ENCODE data around the gene PTPRT. TPM values are rescaled to one million over a fixed set of nuclear protein-coding genes. Genes with fewer than 3 reads are reported as not detected.

Gene PTPRT
- total RNA-seq, 1 donor from 2014 or later: 0.56 TPM

DNA sequence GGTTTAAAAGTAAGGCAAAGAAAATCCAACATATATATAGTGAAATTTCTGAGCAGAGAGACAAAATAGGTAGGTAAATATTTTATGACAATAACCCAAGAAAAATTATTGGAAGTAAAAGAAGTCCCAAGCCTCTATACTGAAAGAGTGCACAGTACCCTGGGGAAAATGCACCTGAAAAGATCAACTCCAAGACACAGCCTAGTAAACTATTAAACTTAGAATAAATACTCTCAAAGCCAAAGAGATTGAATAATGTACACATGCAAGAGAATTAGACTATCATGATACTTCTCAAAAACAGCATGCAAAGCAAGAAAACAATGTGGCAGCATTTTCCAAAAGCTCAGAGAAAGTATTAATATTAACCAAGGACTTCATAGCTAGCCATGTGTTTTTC, 894.7 kb downstream of the PTPRT start:
- peaks cover 9% of the 10 kb centered on the region for H3K27me3 Mint-ChIP-seq (ENCODE audit: low read depth)
- H3K4me3 Mint-ChIP-seq: no peak overlapping the region
- H3K27ac Mint-ChIP-seq (ENCODE audit: unreplicated experiment): no peak overlapping the region
- H3K4me1 Mint-ChIP-seq: no peaks in the 10 kb centered on the region
- H3K9me3 Mint-ChIP-seq: no peaks in the 10 kb centered on the region
- no peak for DNase-seq (ENCODE audit: low read depth, low spot score)
- TF ChIP-seq, protein P1, sequence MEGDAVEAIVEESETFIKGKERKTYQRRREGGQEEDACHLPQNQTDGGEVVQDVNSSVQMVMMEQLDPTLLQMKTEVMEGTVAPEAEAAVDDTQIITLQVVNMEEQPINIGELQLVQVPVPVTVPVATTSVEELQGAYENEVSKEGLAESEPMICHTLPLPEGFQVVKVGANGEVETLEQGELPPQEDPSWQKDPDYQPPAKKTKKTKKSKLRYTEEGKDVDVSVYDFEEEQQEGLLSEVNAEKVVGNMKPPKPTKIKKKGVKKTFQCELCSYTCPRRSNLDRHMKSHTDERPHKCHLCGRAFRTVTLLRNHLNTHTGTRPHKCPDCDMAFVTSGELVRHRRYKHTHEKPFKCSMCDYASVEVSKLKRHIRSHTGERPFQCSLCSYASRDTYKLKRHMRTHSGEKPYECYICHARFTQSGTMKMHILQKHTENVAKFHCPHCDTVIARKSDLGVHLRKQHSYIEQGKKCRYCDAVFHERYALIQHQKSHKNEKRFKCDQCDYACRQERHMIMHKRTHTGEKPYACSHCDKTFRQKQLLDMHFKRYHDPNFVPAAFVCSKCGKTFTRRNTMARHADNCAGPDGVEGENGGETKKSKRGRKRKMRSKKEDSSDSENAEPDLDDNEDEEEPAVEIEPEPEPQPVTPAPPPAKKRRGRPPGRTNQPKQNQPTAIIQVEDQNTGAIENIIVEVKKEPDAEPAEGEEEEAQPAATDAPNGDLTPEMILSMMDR (conservative IDR thresholded peaks at IDR 0.05): no peak
- H3K36me3 Mint-ChIP-seq (ENCODE audit: low read depth): no peaks in the 10 kb centered on the region

DNA sequence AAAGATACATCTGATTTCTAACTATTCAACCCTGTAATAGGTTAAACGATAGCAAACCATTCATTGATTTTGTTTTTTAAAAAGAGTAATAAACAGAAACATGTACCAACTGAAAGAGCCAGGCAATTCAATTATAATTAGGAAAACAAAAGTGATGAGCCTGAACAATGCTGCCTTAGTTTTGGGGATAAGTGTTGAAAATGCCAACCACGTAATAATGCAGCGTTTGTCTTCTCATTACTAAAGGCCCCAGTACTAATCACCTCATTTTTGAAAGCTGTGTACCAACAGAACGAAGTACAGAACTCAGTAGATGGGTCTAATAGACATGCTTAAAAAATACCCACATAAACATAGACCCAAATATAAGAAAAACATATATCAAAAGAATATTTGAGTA, 907.9 kb downstream of the PTPRT start:
- no peaks in the 10 kb centered on the region for H3K36me3 Mint-ChIP-seq (ENCODE audit: low read depth)
- no peaks in the 10 kb centered on the region for H3K4me1 Mint-ChIP-seq
- peaks cover 3% of the 10 kb centered on the region for H3K9me3 Mint-ChIP-seq
- H3K27me3 Mint-ChIP-seq (ENCODE audit: low read depth): peaks cover 16% of the 10 kb centered on the region
- no peak overlapping the region for H3K4me3 Mint-ChIP-seq
- TF ChIP-seq, protein P1 (conservative IDR thresholded peaks at IDR 0.05): no peak
- H3K27ac Mint-ChIP-seq (ENCODE audit: unreplicated experiment): no peak overlapping the region
- DNase-seq (ENCODE audit: low read depth, low spot score): no peak

DNA sequence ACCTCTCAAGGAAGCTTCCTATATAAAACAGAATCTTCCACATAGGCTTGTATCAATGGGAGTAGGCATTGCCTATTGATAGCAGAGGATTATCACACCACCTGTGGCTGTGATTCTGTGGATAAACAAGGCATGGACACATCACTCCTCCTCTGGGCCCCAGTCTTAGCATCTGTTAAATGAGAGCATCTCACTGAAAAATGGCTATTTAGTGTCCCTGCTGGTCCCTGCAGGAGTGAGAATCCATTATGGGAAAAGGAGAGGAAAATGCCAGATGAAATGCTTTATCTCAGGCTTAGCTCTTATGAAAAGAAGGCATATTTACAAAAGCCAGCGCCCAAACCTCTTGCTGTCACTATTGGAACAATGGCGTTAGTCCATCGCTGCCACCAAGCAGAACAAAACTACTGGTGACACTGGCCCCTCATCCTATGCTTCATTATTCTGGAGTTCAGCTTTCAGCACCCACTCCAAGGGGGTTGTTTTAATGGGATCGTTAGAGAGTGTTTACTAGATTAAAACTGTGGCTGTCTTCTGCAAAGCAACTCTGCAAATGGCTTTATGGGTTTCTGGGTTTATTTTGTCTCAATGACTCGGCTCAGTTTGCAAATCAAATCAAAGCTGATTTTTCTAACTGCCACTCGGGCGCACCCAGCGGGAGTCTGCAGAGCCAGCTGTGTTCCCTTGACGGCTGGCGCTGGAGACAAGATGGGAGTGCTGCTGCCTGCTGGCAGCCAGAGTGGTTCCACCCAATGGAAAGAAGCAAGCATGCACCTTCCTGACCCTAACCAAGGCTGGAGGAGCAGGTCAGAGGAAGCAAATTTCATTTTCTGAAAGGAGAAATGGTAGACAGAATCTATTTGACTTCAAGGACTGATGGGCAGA, 912.7 kb downstream of the PTPRT start:
- H3K9me3 Mint-ChIP-seq: peaks cover 3% of the 10 kb centered on the region
- DNase-seq (ENCODE audit: low read depth, low spot score): no peak
- TF ChIP-seq, protein P1 (conservative IDR thresholded peaks at IDR 0.05): no peak
- no peak overlapping the region for H3K4me3 Mint-ChIP-seq
- no peaks in the 10 kb centered on the region for H3K36me3 Mint-ChIP-seq (ENCODE audit: low read depth)
- H3K27ac Mint-ChIP-seq (ENCODE audit: unreplicated experiment): no peak overlapping the region
- H3K4me1 Mint-ChIP-seq: no peaks in the 10 kb centered on the region
- peaks cover 13% of the 10 kb centered on the region for H3K27me3 Mint-ChIP-seq (ENCODE audit: low read depth)

DNA sequence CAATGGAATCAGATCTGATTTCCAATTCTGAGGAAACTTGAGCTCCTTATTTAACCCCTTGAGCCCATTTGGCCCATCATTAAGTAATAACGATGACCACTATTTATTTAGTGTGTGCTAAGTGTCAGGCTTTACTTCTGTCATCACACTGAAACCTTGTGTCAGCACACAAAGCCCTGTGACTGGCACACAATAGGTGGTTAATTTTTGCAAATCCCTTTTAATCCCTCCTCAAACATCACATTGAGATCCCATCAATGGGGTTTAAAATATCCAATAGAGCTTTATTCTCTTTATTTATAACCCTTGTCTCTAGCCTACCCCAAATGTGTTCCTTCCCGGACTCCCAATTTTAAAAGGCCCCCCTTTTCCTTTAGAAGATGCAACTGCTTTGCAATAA, 914.7 kb downstream of the PTPRT start:
- no peaks in the 10 kb centered on the region for H3K4me1 Mint-ChIP-seq
- TF ChIP-seq, protein P1 (conservative IDR thresholded peaks at IDR 0.05): no peak
- H3K36me3 Mint-ChIP-seq (ENCODE audit: low read depth): no peaks in the 10 kb centered on the region
- H3K27me3 Mint-ChIP-seq (ENCODE audit: low read depth): peaks cover 7% of the 10 kb centered on the region
- peaks cover 3% of the 10 kb centered on the region for H3K9me3 Mint-ChIP-seq
- H3K4me3 Mint-ChIP-seq: no peak overlapping the region
- no peak for DNase-seq (ENCODE audit: low read depth, low spot score)
- H3K27ac Mint-ChIP-seq (ENCODE audit: unreplicated experiment): no peak overlapping the region

DNA sequence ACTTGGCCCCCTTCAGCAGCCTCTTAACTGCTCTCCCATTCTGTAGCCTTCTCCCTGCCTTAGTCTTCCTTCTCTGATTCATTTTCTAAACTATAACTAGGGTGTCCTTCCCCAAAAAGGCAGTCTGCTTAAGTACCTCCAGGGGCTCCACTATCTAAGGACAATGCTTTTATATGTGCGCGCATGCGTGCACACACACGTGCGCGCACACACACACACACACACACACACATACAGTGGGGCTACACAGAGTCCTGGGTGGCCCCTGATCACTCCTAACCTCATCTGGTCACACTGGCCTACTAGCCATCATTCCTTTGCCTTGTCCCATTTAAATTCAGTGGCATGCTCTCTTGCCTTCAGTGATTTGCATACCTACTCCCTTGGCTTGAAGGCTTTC, 917.2 kb downstream of the PTPRT start:
- H3K4me3 Mint-ChIP-seq: no peak overlapping the region
- H3K27ac Mint-ChIP-seq (ENCODE audit: unreplicated experiment): no peak overlapping the region
- no peak for DNase-seq (ENCODE audit: low read depth, low spot score)
- peaks cover 3% of the 10 kb centered on the region for H3K9me3 Mint-ChIP-seq
- peaks cover 2% of the 10 kb centered on the region for H3K27me3 Mint-ChIP-seq (ENCODE audit: low read depth)
- H3K4me1 Mint-ChIP-seq: no peaks in the 10 kb centered on the region
- TF ChIP-seq, protein P1 (conservative IDR thresholded peaks at IDR 0.05): no peak
- no peaks in the 10 kb centered on the region for H3K36me3 Mint-ChIP-seq (ENCODE audit: low read depth)
